ENCODE measurements around the gene TBCB.
"Not testable (repeated sequence)": the region's sequence is repeated elsewhere in the genome, so short reads cannot be mapped to it uniquely, and the experiment has no call there.

TBCB gene

GRCh38 chr19:36115453-36116343, at the start of gene TBCB:
TBCB (plus strand) TSS chr19:36115468; CDS start chr19:36115561, 93 bp downstream.
- Mint-ChIP-seq H3K27me3 (ENCODE audit: low read depth) (peaks cover 5% of the 10 kb centered on the region), H3K36me3 (ENCODE audit: low read depth) (peaks cover 47% of the 10 kb centered on the region), H3K9me3 (no peaks in the 10 kb centered on the region), H3K4me3 (peak within 1 kb of the TSS; percentile 96), H3K27ac (peak within 1 kb of the TSS; percentile 99), H3K4me1 (ENCODE audit: low read depth) (peaks cover 29% of the 10 kb centered on the region)
- no peak for DNase-seq (ENCODE audit: low spot score)

GRCh38 chr19:36067681-36068080, 47.6 kb upstream of the TBCB start:
- DNase-seq (ENCODE audit: low spot score), result no peak
- Mint-ChIP-seq H3K4me1 (ENCODE audit: low read depth) (no peaks in the 10 kb centered on the region), H3K9me3 (no peaks in the 10 kb centered on the region), H3K27ac (no peak overlapping the region), H3K36me3 (ENCODE audit: low read depth) (peaks cover 48% of the 10 kb centered on the region), H3K27me3 (ENCODE audit: low read depth) (no peaks in the 10 kb centered on the region), H3K4me3 (no peak overlapping the region)

- not testable (repeated sequence) for DNase-seq (ENCODE audit: low spot score); H3K9me3 Mint-ChIP-seq; H3K27ac Mint-ChIP-seq; H3K27me3 Mint-ChIP-seq (ENCODE audit: low read depth); H3K4me3 Mint-ChIP-seq; H3K4me1 Mint-ChIP-seq (ENCODE audit: low read depth)
- peaks cover 55% of the 10 kb centered on the region for H3K36me3 Mint-ChIP-seq (ENCODE audit: low read depth)
Measured at GRCh38 chr19:36068810-36069499, 46.3 kb upstream of the TBCB start.

- Mint-ChIP-seq H3K27me3 (ENCODE audit: low read depth) (no peaks in the 10 kb centered on the region), H3K4me3 (no peak overlapping the region), H3K4me1 (ENCODE audit: low read depth) (no peaks in the 10 kb centered on the region), H3K9me3 (no peaks in the 10 kb centered on the region), H3K36me3 (ENCODE audit: low read depth) (peaks cover 56% of the 10 kb centered on the region), H3K27ac (no peak overlapping the region)
- no peak for DNase-seq (ENCODE audit: low spot score)
Measured at GRCh38 chr19:36072081-36072480, 43.2 kb upstream of the TBCB start.

GRCh38 chr19:36073121-36073876, 42.0 kb upstream of the TBCB start:
- no peak for DNase-seq (ENCODE audit: low spot score)
- Mint-ChIP-seq H3K27me3 (ENCODE audit: low read depth) (no peaks in the 10 kb centered on the region), H3K27ac (no peak overlapping the region), H3K36me3 (ENCODE audit: low read depth) (peaks cover 50% of the 10 kb centered on the region), H3K4me3 (no peak overlapping the region), H3K4me1 (ENCODE audit: low read depth) (no peaks in the 10 kb centered on the region), H3K9me3 (no peaks in the 10 kb centered on the region)

GRCh38 chr19:36079389-36079945, 35.8 kb upstream of the TBCB start:
- Mint-ChIP-seq H3K27me3 (ENCODE audit: low read depth) (no peaks in the 10 kb centered on the region), H3K36me3 (ENCODE audit: low read depth) (peaks cover 50% of the 10 kb centered on the region), H3K4me1 (ENCODE audit: low read depth) (peaks cover 2% of the 10 kb centered on the region), H3K4me3 (no peak overlapping the region), H3K9me3 (no peaks in the 10 kb centered on the region), H3K27ac (no peak overlapping the region)
- no peak for DNase-seq (ENCODE audit: low spot score)

- no peaks in the 10 kb centered on the region for H3K9me3 Mint-ChIP-seq
- H3K4me3 Mint-ChIP-seq, result no peak overlapping the region
- peaks cover 53% of the 10 kb centered on the region for H3K36me3 Mint-ChIP-seq (ENCODE audit: low read depth)
- H3K27me3 Mint-ChIP-seq (ENCODE audit: low read depth), result no peaks in the 10 kb centered on the region
- no peak overlapping the region for H3K27ac Mint-ChIP-seq
- peaks cover 2% of the 10 kb centered on the region for H3K4me1 Mint-ChIP-seq (ENCODE audit: low read depth)
- DNase-seq (ENCODE audit: low spot score), result no peak
Measured at GRCh38 chr19:36081385-36081784, 33.9 kb upstream of the TBCB start.

GRCh38 chr19:36081894-36082293, 33.4 kb upstream of the TBCB start:
- DNase-seq (ENCODE audit: low spot score), result no peak
- Mint-ChIP-seq H3K27ac (no peak overlapping the region), H3K9me3 (no peaks in the 10 kb centered on the region), H3K4me3 (no peak overlapping the region), H3K4me1 (ENCODE audit: low read depth) (peaks cover 2% of the 10 kb centered on the region), H3K27me3 (ENCODE audit: low read depth) (no peaks in the 10 kb centered on the region), H3K36me3 (ENCODE audit: low read depth) (peaks cover 55% of the 10 kb centered on the region)

GRCh38 chr19:36082916-36083315, 32.4 kb upstream of the TBCB start:
- DNase-seq (ENCODE audit: low spot score), result no peak
- H3K27ac Mint-ChIP-seq, result no peak overlapping the region
- peaks cover 50% of the 10 kb centered on the region for H3K36me3 Mint-ChIP-seq (ENCODE audit: low read depth)
- peaks cover 2% of the 10 kb centered on the region for H3K4me1 Mint-ChIP-seq (ENCODE audit: low read depth)
- H3K27me3 Mint-ChIP-seq (ENCODE audit: low read depth), result no peaks in the 10 kb centered on the region
- H3K4me3 Mint-ChIP-seq, result no peak overlapping the region
- H3K9me3 Mint-ChIP-seq, result no peaks in the 10 kb centered on the region

- H3K4me1 Mint-ChIP-seq (ENCODE audit: low read depth), result no peaks in the 10 kb centered on the region
Measured at GRCh38 chr19:36084231-36085009, 30.8 kb upstream of the TBCB start.

GRCh38 chr19:36086326-36086725, 28.9 kb upstream of the TBCB start:
- no peak overlapping the region for H3K27ac Mint-ChIP-seq
- H3K4me3 Mint-ChIP-seq, result no peak overlapping the region
- no peaks in the 10 kb centered on the region for H3K9me3 Mint-ChIP-seq
- H3K27me3 Mint-ChIP-seq (ENCODE audit: low read depth), result no peaks in the 10 kb centered on the region
- H3K36me3 Mint-ChIP-seq (ENCODE audit: low read depth), result peaks cover 51% of the 10 kb centered on the region
- no peaks in the 10 kb centered on the region for H3K4me1 Mint-ChIP-seq (ENCODE audit: low read depth)
- no peak for DNase-seq (ENCODE audit: low spot score)

More at GRCh38 chr19:36084231-36085009, 30.8 kb upstream of the TBCB start:
- Mint-ChIP-seq H3K36me3 (ENCODE audit: low read depth) (peaks cover 55% of the 10 kb centered on the region), H3K9me3 (no peaks in the 10 kb centered on the region), H3K27me3 (ENCODE audit: low read depth) (no peaks in the 10 kb centered on the region), H3K27ac (no peak overlapping the region), H3K4me3 (no peak overlapping the region)
- no peak for DNase-seq (ENCODE audit: low spot score)

- H3K4me1 Mint-ChIP-seq (ENCODE audit: low read depth), result peaks cover 2% of the 10 kb centered on the region
- peaks cover 46% of the 10 kb centered on the region for H3K36me3 Mint-ChIP-seq (ENCODE audit: low read depth)
- H3K27me3 Mint-ChIP-seq (ENCODE audit: low read depth), result no peaks in the 10 kb centered on the region
- no peak overlapping the region for H3K4me3 Mint-ChIP-seq
- no peak for DNase-seq (ENCODE audit: low spot score)
- no peaks in the 10 kb centered on the region for H3K9me3 Mint-ChIP-seq
- H3K27ac Mint-ChIP-seq, result no peak overlapping the region
Measured at GRCh38 chr19:36089847-36090246, 25.4 kb upstream of the TBCB start.

Data from T-helper 2 cell treated with Interferon-gamma antibody and Interleukin-4, amounts not matched to agents 5 μg/mL and 100 μg/mL, for 36 hours (primary cell).